Aortic smooth muscle cell (primary cell): ENCODE data around the gene BSG. TPM values are rescaled to one million over a fixed set of nuclear protein-coding genes. Genes with fewer than 3 reads are reported as not detected.

Source experiments
- total RNA-seq: library from RNA; depleted of rRNA; stranded (reverse); fragments of >200 nt; gene quantifications from 2 replicates; pipeline ENCODE4 v1.2.3, GENCODE V29; 2014

Gene BSG
- 300 and 316 TPM in 2 replicates for total RNA-seq

DNA sequence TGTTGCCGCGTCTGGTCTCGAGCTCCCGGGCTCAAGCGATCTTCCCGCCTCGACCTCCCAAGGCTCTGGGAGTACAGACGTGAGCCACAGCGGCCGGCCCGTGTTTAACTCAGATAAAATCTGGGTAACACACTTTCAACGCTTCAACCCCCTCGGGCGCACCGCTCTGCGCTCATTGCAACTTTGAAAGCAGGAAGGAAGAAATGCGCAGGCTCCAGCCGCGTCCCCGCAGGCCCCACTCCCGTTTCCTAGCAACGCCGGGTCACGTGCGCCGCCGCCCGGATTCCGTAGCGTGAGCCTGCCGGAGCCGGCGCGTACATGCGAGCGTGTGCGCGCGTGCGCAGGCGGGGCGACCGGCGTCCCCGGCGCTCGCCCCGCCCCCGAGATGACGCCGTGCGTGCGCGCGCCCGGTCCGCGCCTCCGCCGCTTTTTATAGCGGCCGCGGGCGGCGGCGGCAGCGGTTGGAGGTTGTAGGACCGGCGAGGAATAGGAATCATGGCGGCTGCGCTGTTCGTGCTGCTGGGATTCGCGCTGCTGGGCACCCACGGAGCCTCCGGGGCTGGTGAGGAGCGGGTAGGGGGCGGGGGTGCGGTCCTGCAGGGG is at the start of gene BSG:
Gene BSG, plus strand, starts transcription at position 457 of the 603 bp plus-strand sequence. Its CDS starts 39 bp downstream, at position 496.

DNA sequence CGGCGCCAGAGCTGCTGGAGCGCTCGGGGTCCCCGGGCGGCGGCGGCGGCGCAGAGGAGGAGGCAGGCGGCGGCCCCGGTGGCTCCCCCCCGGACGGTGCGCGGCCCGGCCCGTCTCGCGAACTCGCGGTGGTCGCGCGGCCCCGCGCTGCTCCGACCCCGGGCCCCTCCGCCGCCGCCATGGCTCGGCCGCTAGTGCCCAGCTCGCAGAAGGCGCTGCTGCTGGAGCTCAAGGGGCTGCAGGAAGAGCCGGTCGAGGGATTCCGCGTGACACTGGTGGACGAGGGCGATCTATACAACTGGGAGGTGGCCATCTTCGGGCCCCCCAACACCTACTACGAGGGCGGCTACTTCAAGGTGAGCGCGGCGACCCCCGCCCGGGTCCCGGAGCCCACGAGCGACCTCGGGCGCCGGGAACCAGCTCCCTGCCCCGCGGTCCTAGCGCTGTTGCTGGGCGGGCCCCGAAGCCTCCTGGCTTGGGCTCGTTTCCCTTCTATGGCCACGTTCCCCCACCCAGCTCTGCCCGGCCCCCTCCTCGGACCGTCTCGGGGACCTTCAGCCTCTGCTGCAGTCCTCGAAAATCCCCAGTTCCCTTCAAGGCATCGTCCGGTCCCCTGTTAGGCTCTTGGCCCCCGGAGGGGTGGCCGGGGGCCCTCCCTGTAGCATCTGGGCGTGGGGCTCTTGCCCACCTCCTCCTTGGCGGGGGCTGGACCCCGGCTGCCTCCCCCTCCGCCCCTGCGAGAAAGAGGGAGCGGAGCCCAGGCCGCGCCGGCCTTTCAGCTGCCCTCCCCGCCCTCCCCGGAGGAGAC is 40.4 kb upstream of the BSG start, which contains the start of gene CDC34:
Gene CDC34, plus strand, starts transcription at position 8 of the 808 bp plus-strand sequence. Its CDS starts 172 bp downstream, at position 180.

DNA sequence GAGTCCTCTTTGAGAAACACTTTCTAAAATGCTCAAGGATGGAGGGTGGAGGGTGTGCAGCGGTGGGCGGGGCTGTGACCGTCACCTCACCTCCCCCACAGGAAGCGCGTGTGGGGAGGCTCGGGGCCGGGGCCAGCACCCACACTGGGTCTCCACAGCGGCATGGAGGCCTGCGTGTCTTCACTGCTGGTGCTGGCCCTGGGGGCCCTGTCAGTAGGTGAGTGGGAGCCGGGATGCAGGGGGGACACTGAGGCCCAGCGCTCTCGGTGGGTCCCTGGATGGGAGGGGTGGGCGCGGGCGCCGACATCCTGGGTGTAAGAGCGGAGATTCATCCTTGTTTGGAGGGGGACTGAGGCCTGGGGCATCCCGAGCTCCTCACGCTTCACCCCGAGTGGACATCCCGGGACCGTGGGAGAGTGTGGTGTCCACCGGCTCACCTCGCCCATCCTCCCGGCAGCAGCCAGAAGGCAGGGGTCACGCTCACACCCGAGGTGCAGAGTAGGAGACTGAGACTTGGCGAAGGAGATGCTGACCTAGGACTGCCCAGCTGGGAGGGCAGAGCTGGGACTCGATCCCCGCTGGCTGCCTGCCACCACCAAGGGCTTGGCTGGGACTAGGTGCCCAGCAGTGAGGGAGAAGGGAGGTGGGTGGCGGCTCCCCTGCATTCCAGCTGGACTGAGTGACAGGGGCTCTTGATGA is 28.3 kb upstream of the BSG start, which contains the start of gene GZMM:
Gene GZMM, plus strand, starts transcription at position 144 of the 699 bp plus-strand sequence. Its CDS starts 19 bp downstream, at position 163.

DNA sequence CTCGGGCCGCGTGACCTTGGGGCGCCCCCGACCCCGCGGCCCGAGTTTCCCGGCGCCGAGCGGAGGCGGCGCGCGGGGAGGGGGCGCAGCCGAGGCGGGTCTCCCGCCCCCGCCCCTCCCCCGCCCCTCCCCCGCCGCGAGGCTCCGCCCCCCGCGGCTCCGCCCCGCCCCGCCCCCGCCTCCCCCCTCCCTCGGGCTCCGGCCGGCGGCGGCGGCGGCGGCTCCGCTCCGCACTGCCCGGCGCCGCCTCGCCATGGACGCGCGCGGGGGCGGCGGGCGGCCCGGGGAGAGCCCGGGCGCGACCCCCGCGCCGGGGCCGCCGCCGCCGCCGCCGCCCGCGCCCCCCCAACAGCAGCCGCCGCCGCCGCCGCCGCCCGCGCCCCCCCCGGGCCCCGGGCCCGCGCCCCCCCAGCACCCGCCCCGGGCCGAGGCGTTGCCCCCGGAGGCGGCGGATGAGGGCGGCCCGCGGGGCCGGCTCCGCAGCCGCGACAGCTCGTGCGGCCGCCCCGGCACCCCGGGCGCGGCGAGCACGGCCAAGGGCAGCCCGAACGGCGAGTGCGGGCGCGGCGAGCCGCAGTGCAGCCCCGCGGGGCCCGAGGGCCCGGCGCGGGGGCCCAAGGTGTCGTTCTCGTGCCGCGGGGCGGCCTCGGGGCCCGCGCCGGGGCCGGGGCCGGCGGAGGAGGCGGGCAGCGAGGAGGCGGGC is 17.4 kb downstream of the BSG start, which contains the start of gene HCN2:
Gene HCN2, plus strand, starts transcription at position 189 of the 703 bp plus-strand sequence. Its CDS starts 65 bp downstream, at position 254.

Other genes with a start within 250 kb of the BSG start
- gene MIER2, start 227.8 kb upstream of the BSG start, total RNA-seq = 18.5 and 24.2 TPM in 2 replicates
- not detected in 2 replicates for gene C2CD4C, start 163.4 kb upstream of the BSG start, total RNA-seq
- gene SHC2, start 111.6 kb upstream of the BSG start, total RNA-seq = 0.13 TPM in 1 of 2 replicates, not detected in the other
- 0.06 TPM in 1 of 2 replicates, not detected in the other for gene MADCAM1, start 76.1 kb upstream of the BSG start, total RNA-seq
- 25.5 and 30.3 TPM in 2 replicates for gene TPGS1, start 65.1 kb upstream of the BSG start, total RNA-seq
- 63.0 and 74.1 TPM in 2 replicates for gene CDC34, start 40.8 kb upstream of the BSG start, total RNA-seq
- gene GZMM, start 28.5 kb upstream of the BSG start, total RNA-seq = not detected in 2 replicates
- 0.26 and 0.62 TPM in 2 replicates for gene HCN2, start 17.3 kb downstream of the BSG start, total RNA-seq
- gene POLRMT, start 60.9 kb downstream of the BSG start, total RNA-seq = 15.5 and 18.5 TPM in 2 replicates
- 0.06 and 0.26 TPM in 2 replicates for gene FGF22, start 67.3 kb downstream of the BSG start, total RNA-seq
- gene RNF126, start 90.6 kb downstream of the BSG start, total RNA-seq = 10.1 and 16.8 TPM in 2 replicates
- 16.1 and 18.4 TPM in 2 replicates for gene FSTL3, start 103.8 kb downstream of the BSG start, total RNA-seq
- gene PRSS57, start 122.9 kb downstream of the BSG start, total RNA-seq = not detected in 2 replicates
- gene PALM, start 136.3 kb downstream of the BSG start, total RNA-seq = 2.1 and 5.8 TPM in 2 replicates
- gene MISP, start 178.5 kb downstream of the BSG start, total RNA-seq = under 0.01 TPM in 1 of 2 replicates, not detected in the other
- 71.4 and 77.9 TPM in 2 replicates for gene PTBP1, start 224.9 kb downstream of the BSG start, total RNA-seq
- not detected in 2 replicates for gene PLPPR3, start 249.4 kb downstream of the BSG start, total RNA-seq